GM21515 (cell line): Measurements from ENCODE around the gene SPATA31D3.
"Not testable (repeated sequence)": the region's sequence is repeated elsewhere in the genome, so short reads cannot be mapped to it uniquely, and the experiment has no call there.

ENCODE experiments used
- ATAC-seq: cut with Tn5 transposase; IDR thresholded peaks from one replicate; pipeline ENCODE4 v1.9.1; 2021; ENCODE audit not compliant: unreplicated experiment

The SPATA31D3 gene

DNA sequence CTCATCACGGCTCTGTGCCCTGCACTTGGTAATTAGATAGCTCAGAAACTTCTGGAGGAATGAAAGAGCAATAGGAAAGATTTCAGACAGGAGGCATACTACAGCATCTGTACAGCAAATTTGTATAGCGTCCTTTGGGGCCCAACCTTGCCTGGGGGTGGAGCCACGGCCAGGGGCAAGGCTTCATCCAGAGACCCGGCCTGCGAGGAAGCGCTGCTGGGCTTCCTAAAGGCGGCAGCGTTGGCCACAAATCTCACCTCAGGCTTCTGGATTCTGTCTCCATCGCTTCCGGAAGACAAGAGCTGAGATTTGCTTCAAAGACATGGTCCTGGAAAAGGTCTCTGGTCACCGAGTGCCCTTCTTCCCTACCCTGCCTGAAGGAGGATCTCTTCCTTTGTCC is 33.1 kb downstream of the SPATA31D3 start:
- no peak for ATAC-seq

DNA sequence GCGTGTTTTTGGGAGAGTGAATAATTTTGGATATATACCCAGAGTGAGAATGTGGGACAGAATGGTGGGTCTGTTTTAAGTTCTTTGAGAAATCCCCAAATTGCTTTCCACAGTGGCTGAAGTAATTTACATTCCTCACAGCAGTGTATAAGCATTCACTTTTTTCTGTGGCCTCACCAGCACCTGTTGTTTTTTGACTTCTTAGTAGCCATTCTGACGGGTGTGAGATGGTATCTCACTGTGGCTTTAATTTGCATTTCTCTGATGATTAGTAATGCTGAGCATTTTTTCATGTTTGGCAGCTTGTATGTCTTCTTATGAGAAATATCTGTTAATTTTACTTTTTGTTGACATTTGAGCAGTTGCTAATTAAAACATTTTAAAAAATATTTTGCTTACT is 35.9 kb downstream of the SPATA31D3 start:
- ATAC-seq = no peak

DNA sequence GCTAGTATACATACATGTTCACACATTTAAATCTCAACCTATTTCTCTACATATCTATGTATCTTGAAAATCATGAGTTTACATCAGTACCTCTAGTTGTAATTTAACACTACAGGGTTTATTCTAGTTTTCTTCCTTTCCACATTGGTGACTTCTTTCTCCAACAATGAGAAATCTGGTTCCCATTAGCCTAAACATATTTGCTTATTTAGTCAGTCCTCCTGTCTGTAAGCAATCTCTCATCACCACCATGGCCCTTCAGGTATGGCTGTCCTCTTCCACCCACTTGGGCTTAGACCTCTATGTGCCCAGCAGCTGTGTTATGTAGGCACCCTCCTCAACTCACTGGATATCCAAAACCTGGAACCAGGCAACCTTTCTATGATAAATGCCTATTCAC is 37.3 kb downstream of the SPATA31D3 start:
- no peak for ATAC-seq

DNA sequence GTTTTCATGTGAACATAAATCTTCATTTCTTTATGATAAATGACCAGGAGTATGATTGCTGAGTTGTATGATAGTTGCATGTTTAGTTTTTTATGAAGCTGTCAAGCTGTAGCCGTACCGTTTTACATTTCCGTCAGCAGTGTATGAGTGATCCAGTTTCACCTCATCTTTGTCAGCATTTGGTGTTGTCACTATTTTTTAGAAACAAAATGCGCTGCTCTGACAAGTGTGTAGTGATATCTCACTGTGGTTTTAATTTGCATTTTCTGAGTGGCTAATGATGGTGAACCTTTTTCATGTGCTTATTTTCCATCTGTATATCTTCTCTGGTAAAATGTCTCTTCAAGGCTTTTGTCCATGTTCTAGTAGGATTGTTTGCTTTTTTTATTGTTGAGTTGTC is 38.6 kb downstream of the SPATA31D3 start:
- ATAC-seq = no peak

DNA sequence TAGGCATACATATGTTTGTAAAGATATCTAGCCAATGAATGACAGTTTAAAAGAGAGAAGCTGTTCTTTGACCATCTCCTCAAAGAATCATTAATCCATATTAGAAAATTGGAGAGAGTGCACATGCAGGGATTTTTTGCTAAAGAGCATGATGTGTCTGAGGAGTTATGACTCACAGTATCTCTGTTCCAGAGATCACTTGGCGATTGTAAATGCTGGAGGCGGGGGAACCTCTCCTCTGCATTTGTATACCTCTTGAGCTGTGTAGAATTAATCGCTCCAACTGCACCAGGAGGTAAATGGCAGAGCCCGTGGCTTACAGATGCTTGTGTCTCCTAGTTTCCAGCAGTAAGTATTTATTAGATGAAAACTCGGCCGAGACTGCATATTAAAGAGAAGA is 41.6 kb downstream of the SPATA31D3 start:
- ATAC-seq = no peak

DNA sequence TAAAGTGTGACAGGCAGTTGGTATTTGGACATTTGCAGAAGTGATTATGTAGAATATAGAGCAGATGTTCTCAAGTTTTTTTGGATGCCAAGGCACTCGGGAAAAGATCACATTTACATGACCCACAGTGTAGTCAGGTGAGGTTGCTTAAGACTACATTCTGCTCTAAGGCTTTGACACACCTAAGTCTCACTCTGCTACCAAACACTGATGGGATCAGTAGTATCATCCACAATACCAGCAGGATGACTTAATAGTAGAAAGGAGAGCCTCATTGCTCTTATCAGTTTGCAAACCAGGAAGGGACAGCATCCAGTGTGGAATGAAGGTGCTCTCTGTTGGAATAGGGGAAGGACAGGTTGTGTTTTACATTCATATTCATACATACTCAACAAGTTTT is 42.8 kb downstream of the SPATA31D3 start:
- no peak for ATAC-seq

DNA sequence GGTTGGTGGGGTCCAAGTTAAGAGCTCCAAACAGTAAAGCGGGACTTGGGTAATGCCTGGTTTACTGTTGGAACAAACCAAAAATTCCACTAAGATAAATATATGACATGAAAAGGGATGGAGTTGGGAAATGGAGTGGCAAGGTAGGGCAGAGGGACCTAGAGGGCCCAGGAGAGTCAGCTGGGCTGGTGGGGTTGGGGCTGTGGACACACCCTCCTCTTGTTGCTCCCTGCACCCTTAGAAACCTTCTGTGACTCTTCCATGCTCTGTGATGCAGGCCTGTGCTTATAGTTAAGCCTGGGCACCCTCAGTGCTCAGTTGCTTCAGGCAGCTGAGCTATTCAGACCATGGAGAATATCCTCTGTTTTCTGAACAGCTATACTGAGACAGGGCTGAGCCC is 45.2 kb downstream of the SPATA31D3 start, which contains the start of gene SPATA31D1:
SPATA31D1 (plus strand) TSS at position 301 of the 400 bp plus-strand sequence; CDS start at position 348, 47 bp downstream.
- ATAC-seq = not testable (repeated sequence)

DNA sequence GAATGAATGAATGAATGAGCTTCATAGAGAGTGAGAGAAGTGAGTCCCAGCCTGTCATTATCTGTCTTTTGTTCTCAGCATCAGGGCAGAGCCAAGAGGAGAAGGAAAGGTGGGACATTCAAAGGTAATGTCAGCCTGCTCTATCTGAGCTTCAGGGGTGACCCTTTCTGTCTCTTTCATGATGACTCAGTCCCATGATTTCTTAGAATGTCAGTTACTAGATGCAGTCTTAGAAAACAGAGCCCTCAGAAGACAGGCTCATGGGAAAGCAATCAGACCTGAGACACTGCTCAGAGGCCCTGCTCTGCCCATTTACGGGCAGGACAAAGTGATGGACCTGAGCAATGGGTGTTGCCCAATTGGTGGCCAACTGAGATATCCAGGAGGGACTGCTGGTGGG is 46.4 kb downstream of the SPATA31D3 start:
- ATAC-seq = no peak

DNA sequence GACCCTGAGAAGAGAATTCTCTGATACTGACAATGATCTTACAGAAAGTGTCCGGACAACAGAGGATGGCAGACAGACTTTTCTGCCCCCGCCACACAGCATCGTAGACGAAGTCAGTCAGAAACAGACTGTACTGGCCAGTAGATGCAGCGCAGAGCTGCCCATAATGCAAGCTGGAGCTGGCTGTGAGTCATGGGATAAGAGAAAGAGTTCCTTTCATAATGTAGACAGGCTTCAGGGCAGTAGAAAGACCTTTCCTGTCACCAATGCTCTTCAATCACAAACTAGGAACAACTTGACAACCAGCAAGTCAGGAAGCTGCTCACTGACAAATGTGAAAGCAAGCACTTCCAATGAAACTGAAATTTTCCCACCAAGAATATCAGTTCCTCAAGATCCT is 50.4 kb downstream of the SPATA31D3 start:
- ATAC-seq = no peak
